Kidney (tissue), 14 donors: ENCODE measurements around the gene ASCC3. TPM values are rescaled to one million over a fixed set of nuclear protein-coding genes. Genes with fewer than 3 reads are reported as not detected.

Experiments used
- DNase-seq, 5 donors: peaks; one replicate each; pipeline ENCODE4 v3.0.0-alpha.2; 2013 to 2020
- FAIRE-seq: peaks from 2 replicates; lab custom pipeline; 2012; peaks lifted over from hg19 to GRCh38; lab: Jason Lieb, UNC
- H3K27ac ChIP-seq, 2 donors: one replicate each; pipeline ENCODE4 v1.7.0; 2013; ENCODE audit warnings: low read depth in 2 of 2, low read length in 2 of 2, inconsistent platforms in 1 of 2
- H3K27me3 ChIP-seq: one replicate; pipeline ENCODE4 v1.7.1; 2013; ENCODE audit warnings: low read length, inconsistent platforms; ENCODE audit not compliant: control insufficient read depth, insufficient read depth
- H3K36me3 ChIP-seq, 3 donors: one replicate each; pipeline versions ENCODE4 v1.7.0 to v1.7.1; 2013; ENCODE audit warnings: low read length in 3 of 3, control low read depth in 1 of 3, inconsistent platforms in 1 of 3; ENCODE audit not compliant: insufficient read depth in 3 of 3, control insufficient read depth in 2 of 3
- H3K4me1 ChIP-seq, 3 donors: one replicate each; pipeline versions ENCODE4 v1.7.0 to v1.7.1; 2013; ENCODE audit warnings: low read length in 3 of 3, inconsistent platforms in 1 of 3, low read depth in 1 of 3; ENCODE audit not compliant: control insufficient read depth in 2 of 3, insufficient read depth in 2 of 3
- H3K4me3 ChIP-seq, 3 donors: one replicate each; pipeline versions ENCODE4 v1.7.0 to v1.8.1; 2013; ENCODE audit warnings: low read length in 3 of 3, control low read depth in 1 of 3, inconsistent platforms in 1 of 3
- H3K9ac ChIP-seq, 3 donors: one replicate each; pipeline versions ENCODE4 v1.7.0 to v1.7.1; 2013; ENCODE audit warnings: low read length in 3 of 3, control low read depth in 1 of 3, inconsistent platforms in 1 of 3
- H3K9me3 ChIP-seq, 3 donors: one replicate each; pipeline versions ENCODE4 v1.7.0 to v1.7.1; 2013; ENCODE audit warnings: low read length in 3 of 3, control low read depth in 1 of 3, inconsistent platforms in 1 of 3; ENCODE audit not compliant: control insufficient read depth in 2 of 3, insufficient read depth in 1 of 3
- intact Hi-C: fragments of 100-400 bp; cut with DNase I; formaldehyde crosslinking; loops from one replicate; pipeline ENCODE4 v1.11.1; 2022
- polyA plus RNA-seq: library from polyadenylated mRNA; stranded (reverse); fragments of 350-450 nt; fragmentation: Illumina TruSeq; extraction: RNeasy Lipid Tissue Mini Kit (QIAGEN cat#74804); gene quantifications from one replicate; pipeline ENCODE4 v1.2.3, GENCODE V29; 2014; ENCODE audit warnings: low read depth, low replicate concordance; ENCODE audit not compliant: insufficient read depth
- total RNA-seq: library from RNA; stranded (reverse); fragmentation: NEBNext Ultra II Directional; extraction: Animal tissue kit (Norgen Biotek cat#: 25700); gene quantifications from one replicate; pipeline ENCODE4 v1.2.1, GENCODE V29; 2021
- TF ChIP-seq, protein P1 (sequence below): IDR thresholded peaks from 3 replicates; pipeline ENCODE4 v1.5.1; 2012; ENCODE audit warnings: mild to moderate bottlenecking, moderate library complexity, borderline replicate concordance; ENCODE audit not compliant: insufficient read depth; ENCODE audit errors: extremely low read depth
- donor health status: control.
- donor health status: control.
- donor health status: control.
- donor health status: control.
- donor health status: control.
- donor health status: DM: yes; HTN: yes; CAD: no.
- donor health status: Normal renal cell carcinoma (clear cell type).

Gene ASCC3
- total and polyA plus RNA-seq, 2 donors from 2014 or later = 7.7 to 31.7 TPM

DNA sequence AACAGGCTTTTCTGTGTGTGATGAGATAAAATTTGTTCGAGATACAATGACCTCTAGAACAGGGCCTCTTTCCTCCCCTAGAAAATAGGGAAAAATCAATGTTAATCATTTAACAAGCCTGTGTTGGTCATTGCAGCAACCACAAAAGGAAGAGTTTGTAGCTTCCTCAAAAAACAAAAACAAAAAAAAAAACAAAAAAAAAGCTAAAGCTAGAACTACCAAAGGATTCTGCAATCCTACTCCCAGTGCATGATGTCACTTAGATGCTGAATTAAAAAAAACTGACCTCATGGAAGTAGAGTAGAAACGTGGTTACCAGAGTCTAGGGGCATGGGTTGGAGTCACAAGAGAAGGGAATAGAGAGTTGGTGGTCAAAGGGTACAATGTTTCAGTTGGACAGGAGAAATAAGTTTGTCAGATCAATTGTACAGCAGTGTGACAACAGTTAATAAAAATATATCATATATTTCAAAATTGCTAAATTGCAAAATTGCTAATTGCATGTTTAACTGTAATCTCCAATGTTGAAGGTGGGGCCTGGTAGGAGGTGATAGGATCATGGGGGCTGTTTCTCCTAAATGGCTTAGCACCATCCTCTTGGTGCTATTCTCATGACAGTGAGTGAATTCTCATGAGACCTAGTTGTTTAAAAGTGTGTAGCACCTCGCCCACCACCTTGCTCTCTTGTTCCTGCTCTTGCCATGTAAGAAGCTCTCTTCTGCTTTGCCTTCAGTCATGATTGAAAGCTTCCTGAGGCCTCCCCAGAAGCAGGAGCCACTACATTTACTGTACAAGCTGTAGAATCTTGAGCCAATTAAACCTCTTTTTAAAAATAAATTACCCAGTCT, 253.0 kb downstream of the ASCC3 start:
- intact Hi-C loops = no loop called here
- H3K4me3 ChIP-seq = no peak overlapping the region
- H3K27ac ChIP-seq = no peak overlapping the region
- H3K27me3 ChIP-seq = no peaks in the 10 kb centered on the region
- H3K36me3 ChIP-seq = no peaks in the 10 kb centered on the region
- H3K9me3 ChIP-seq = no peaks in the 10 kb centered on the region
- H3K9ac ChIP-seq = no peak overlapping the region
- H3K4me1 ChIP-seq = no peaks in the 10 kb centered on the region
- TF ChIP-seq, protein P1, sequence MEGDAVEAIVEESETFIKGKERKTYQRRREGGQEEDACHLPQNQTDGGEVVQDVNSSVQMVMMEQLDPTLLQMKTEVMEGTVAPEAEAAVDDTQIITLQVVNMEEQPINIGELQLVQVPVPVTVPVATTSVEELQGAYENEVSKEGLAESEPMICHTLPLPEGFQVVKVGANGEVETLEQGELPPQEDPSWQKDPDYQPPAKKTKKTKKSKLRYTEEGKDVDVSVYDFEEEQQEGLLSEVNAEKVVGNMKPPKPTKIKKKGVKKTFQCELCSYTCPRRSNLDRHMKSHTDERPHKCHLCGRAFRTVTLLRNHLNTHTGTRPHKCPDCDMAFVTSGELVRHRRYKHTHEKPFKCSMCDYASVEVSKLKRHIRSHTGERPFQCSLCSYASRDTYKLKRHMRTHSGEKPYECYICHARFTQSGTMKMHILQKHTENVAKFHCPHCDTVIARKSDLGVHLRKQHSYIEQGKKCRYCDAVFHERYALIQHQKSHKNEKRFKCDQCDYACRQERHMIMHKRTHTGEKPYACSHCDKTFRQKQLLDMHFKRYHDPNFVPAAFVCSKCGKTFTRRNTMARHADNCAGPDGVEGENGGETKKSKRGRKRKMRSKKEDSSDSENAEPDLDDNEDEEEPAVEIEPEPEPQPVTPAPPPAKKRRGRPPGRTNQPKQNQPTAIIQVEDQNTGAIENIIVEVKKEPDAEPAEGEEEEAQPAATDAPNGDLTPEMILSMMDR = no peak
- FAIRE-seq (no peak), DNase-seq (no peak)

DNA sequence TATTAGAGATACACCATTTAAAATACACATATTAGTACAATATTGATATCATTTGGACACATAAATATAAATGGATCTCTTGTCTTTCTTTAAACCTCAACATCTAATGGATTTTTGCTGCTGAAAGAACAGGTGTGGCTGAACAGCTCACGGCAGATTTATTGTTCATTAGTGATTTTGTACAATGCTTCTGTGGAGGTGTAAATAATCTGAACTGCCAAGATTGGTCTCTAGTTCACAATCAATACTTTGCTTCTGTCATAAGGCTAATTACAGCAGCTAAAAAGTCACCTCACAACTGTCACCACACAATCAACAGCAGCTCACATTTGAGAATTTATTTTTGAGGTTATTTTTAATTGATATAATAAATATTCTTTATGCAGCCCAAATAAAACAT, 254.4 kb downstream of the ASCC3 start:
- Histone ChIP-seq H3K9ac (no peak overlapping the region), H3K4me1 (no peaks in the 10 kb centered on the region), H3K4me3 (no peak overlapping the region), H3K27me3 (no peaks in the 10 kb centered on the region), H3K27ac (no peak overlapping the region), H3K9me3 (no peaks in the 10 kb centered on the region), H3K36me3 (no peaks in the 10 kb centered on the region)
- intact Hi-C loops = no loop called here
- TF ChIP-seq, protein P1 = no peak
- no peak for FAIRE-seq
- DNase-seq = no peak

DNA sequence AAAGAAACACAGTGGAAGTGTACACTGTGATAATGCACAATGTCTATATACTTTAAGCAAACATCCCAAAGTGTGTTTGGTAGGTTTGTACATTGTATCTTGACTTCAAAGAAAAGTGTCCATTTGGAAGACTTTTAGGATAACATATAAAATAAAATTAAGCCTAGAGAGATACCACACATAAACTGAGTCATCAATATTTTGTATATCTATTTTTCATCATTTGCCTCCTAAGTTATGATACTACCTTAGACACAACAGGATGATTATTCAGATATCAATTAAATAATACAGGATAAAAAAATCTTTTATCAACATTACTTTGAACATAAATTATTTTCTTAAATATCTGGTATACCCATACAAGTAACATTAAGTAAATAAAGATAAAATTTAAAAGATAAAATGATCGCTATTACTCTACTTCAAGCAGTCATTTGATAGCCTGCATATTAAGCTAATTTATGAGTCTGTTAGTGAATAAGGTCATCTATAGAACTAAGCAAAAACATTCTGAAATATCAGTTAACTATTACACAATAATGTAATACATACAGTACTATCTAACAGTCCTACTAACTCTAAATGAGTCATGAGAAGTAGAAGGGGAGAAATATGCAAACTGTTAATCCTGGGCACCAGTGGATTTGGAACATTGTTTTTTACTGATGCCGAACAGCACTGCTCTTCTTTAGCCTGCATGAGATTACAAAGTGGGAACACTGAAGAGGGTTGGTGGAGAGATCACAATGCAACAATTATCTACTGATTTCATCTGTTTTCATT, 258.0 kb downstream of the ASCC3 start:
- H3K9ac ChIP-seq = no peak overlapping the region
- DNase-seq (no peak), FAIRE-seq (no peak)
- H3K4me3 ChIP-seq = no peak overlapping the region
- no peak overlapping the region for H3K27ac ChIP-seq
- intact Hi-C loops = no loop called here
- H3K27me3 ChIP-seq = no peaks in the 10 kb centered on the region
- no peaks in the 10 kb centered on the region for H3K9me3 ChIP-seq
- TF ChIP-seq, protein P1 = no peak
- no peaks in the 10 kb centered on the region for H3K36me3 ChIP-seq
- no peaks in the 10 kb centered on the region for H3K4me1 ChIP-seq
